ENCODE measurements around the gene LLGL2. TPM values are rescaled to one million over a fixed set of nuclear protein-coding genes. Genes with fewer than 3 reads are reported as not detected.
"Not testable (repeated sequence)": the region's sequence is repeated elsewhere in the genome, so short reads cannot be mapped to it uniquely, and the experiment has no call there.

Gene LLGL2
- total RNA-seq, 1 experiment from 2014 or later: 42.5 TPM

DNA sequence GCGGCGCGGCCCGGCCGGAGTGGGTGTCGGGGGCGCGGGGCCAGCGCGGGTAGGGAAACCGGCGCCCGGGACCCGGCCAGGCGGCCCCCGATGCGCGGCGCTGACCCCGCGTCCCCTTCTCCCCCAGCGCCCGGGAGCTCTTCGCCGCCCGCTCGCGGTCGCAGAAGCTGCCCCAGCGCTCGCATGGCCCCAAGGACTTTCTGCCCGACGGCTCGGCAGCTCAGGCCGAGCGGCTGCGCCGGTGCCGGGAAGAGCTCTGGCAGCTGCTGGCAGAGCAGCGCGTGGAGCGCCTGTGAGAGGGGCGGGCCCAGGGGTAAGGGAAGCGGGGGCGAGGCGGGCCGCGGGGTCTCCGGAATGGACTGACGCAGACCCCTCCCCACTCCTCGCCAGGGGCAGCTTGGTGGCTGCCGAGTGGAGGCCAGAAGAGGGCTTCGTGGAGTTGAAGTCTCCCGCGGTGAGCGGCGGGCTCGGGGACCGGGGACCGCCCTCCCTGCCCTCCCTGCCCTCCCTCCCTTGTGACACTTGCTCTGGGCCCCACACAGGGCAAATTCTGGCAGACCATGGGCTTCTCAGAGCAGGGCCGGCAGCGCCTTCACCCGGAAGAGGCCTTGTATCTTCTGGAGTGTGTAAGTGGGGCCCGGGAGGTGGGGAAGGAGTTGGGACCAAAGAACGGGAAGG is 8.7 kb upstream of the LLGL2 start:
- DNase-seq (ENCODE audit: low read depth): no peak
- in situ Hi-C loops (cut with HindIII; ENCODE audit: low pct_unique_long_range_greater_than_20kb, low sequenced_read_pairs): no loop called here

GRCh38 chr17:75517297-75517865 is 8.1 kb upstream of the LLGL2 start:
- in situ Hi-C loops (cut with HindIII; ENCODE audit: low pct_unique_long_range_greater_than_20kb, low sequenced_read_pairs): no loop called here
- no peak for DNase-seq (ENCODE audit: low read depth)

DNA sequence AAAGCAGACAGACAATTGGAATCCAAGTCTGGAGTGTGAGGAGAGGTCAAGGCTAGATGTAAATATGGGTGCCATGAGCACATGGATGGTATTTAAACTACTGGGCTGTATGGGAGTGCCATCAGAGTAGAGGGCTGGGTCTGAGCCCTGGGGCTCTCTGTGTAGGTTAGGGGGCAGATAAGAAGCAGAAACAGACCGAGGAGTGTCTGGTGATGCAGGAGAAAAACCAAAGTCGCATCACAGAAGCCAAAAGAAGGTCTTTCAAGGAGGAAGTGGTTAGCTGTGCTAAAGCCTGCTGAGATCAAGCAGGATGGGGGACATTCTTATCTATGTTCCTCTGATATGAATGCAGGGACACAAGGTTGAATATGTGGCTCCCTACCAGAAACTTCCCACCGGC is 7.3 kb upstream of the LLGL2 start:
- no peak for DNase-seq (ENCODE audit: low read depth)
- in situ Hi-C loops (cut with HindIII; ENCODE audit: low pct_unique_long_range_greater_than_20kb, low sequenced_read_pairs): no loop called here

GRCh38 chr17:75518983-75519537 is 6.4 kb upstream of the LLGL2 start:
- no peak for DNase-seq (ENCODE audit: low read depth)
- in situ Hi-C loops (cut with HindIII; ENCODE audit: low pct_unique_long_range_greater_than_20kb, low sequenced_read_pairs): no loop called here

GRCh38 chr17:75520413-75520812 is 5.1 kb upstream of the LLGL2 start:
- in situ Hi-C loops (cut with HindIII; ENCODE audit: low pct_unique_long_range_greater_than_20kb, low sequenced_read_pairs); DNase-seq (ENCODE audit: low read depth): not testable (repeated sequence)

- in situ Hi-C loops (cut with HindIII; ENCODE audit: low pct_unique_long_range_greater_than_20kb, low sequenced_read_pairs): no loop called here
Observed at GRCh38 chr17:75521290-75521689, 4.2 kb upstream of the LLGL2 start.

GRCh38 chr17:75521951-75522727 is 3.4 kb upstream of the LLGL2 start:
- no peak for DNase-seq (ENCODE audit: low read depth)
- in situ Hi-C loops (cut with HindIII; ENCODE audit: low pct_unique_long_range_greater_than_20kb, low sequenced_read_pairs): no loop called here

More at GRCh38 chr17:75521290-75521689, 4.2 kb upstream of the LLGL2 start:
- no peak for DNase-seq (ENCODE audit: low read depth)

DNA sequence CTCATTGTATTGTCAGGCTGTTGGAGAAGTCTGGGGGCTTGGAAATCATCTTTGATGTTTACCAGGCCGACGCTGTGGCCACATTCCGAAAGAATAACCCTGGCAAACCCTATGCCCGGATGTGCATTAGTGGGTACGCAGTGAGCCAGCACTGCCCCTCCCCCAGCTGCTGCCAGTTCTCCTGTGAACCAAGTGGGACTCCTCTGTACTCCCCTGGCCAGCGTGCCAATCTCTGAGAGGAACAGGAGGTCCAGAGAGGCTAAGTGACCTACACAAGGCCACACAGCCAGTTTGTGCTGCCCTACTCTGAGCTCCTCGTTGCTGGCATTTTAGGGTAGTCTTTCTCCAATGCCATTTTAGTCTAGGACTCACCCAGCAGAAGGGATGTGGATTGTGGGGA is 1.9 kb upstream of the LLGL2 start:
- in situ Hi-C loops (cut with HindIII; ENCODE audit: low pct_unique_long_range_greater_than_20kb, low sequenced_read_pairs): no loop called here
- DNase-seq (ENCODE audit: low read depth): no peak

DNA sequence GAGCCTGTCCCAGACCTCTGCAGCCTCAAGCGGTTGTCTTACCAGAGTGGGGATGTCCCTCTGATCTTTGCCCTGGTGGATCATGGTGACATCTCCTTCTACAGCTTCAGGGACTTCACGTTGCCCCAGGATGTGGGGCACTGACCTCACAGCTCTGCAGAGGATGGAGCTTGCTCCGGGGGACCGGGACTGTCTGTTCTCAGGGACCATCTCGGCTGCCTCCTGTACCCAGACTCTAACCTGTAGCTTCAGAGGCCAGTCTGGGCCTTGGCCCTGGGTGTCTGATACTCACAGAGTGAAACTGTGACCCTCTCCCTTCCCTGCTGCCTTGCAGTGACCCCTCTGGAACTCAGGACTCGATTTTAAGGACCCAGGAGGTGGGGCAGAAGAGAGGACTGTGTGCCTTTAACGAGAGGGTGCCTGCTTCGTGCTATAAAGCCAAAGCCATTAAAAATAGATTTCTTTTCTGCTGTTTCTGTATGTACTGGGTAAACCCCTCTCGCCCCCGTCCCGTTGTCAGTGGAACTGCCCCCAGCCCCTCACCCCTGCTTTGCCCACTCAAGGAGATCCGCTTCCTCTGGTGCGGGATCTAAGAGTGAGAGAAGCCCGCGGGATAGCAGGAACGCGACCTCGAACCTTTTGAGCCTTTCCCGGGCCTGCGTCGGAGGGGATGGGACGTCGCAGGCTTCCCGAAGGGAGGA is 1.1 kb upstream of the LLGL2 start:
- no peak for DNase-seq (ENCODE audit: low read depth)
- in situ Hi-C loops (cut with HindIII; ENCODE audit: low pct_unique_long_range_greater_than_20kb, low sequenced_read_pairs): no loop called here

DNA sequence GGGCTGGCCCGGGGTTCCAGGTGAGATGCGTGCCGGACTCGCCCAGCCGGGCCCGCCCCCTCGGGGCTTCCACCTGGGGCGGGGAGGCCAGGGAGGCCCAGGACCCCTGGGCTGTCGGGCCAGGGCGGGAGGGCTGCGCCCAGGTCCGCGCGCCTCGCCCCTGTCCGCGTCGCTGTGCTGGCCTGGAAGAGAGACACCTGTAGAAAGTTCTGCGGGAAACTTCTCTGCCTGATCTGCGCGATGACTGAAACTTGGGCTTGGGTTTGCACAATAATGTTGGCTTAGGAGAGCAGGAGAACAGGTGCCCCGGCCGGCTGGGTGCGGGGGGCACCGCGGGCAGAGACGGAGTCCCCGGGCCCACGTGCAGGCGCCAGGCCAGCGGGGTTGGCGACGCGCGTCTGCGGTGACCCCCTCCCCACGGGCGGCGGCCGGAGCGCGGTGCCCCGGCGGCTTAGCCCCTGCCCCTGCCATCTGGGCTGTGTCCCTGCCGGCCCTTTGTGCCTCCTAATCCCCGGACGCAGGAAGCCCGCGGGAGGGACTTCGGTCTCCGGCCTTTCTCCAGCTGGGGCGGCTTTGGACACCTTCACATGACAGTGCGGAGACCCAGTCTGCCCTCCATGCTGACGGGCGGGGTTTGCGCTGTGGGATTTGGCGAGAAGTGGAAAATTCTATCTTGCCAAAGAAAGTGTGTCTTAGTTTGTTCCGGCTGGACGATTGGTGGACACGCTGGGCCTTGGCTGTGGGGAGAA is 483 bp downstream of the LLGL2 start:
- in situ Hi-C loops (cut with HindIII; ENCODE audit: low pct_unique_long_range_greater_than_20kb, low sequenced_read_pairs): no loop called here
- DNase-seq (ENCODE audit: low read depth): no peak

- in situ Hi-C loops (cut with HindIII; ENCODE audit: low pct_unique_long_range_greater_than_20kb, low sequenced_read_pairs): no loop called here
- no peak for DNase-seq (ENCODE audit: low read depth)
Observed at GRCh38 chr17:75526555-75527270, 1.2 kb downstream of the LLGL2 start.

DNA sequence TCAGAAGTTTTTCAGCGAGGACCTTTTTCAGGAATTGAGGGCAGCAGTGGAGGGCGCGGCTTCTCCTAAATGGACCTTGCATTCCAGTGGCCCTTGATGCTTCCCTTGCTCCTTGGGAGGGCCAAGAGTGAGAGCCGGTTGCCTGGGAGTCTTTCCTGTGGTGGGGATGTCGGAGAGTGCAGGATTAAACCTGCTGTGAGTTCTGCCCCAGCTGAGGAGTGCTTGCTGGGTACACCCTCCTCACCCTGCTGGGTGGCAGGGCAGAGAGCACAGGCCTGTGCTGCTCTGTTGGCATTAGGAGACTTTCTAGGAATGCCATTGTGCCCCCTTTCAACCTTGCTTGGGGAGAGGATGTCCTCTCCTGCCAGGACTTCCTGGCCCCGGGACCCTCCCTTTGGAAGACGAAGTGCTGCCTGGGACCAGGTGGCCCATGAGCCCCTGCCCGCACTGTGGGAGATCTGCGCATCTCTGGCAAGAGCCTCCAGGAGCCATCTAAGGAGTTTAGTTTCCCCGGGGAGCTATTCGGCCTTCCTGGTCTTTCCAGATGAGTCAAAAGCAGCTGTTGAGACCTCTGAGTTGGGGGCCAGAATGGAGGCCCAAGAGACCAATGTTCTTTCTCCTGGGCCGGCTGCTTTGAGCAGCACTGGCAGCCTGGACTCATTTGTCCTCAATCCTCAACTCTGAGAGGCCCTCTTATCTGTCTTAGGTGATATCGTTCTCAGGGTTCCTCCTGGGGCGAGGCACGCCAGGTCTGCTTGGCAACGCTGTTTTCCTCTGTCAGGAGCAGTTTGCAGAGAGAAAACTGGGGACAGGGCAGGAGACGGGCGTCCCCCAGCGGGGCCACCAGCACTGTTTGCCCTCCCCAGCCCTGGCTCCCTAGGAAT is 5.6 kb downstream of the LLGL2 start:
- DNase-seq (ENCODE audit: low read depth): no peak
- in situ Hi-C loops (cut with HindIII; ENCODE audit: low pct_unique_long_range_greater_than_20kb, low sequenced_read_pairs): no loop called here

DNA sequence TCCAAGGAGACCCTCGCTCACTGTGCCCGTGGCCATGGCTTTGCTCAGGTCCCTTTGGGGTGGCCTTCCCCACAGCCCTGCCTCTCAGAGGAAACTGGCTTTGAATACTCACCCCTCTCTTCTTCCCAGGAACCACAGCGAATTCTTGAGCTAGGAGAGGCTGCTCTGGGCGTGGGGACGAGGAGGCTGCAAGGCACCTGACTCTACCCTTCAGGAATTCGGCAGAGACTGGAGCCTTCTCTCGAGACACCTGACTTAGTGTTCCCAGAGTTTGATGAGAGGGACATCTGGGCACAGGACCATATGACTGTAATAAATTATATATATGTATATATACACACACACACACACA is 6.2 kb downstream of the LLGL2 start:
- no peak for DNase-seq (ENCODE audit: low read depth)
- in situ Hi-C loops (cut with HindIII; ENCODE audit: low pct_unique_long_range_greater_than_20kb, low sequenced_read_pairs): no loop called here

- DNase-seq (ENCODE audit: low read depth): no peak
- in situ Hi-C loops (cut with HindIII; ENCODE audit: low pct_unique_long_range_greater_than_20kb, low sequenced_read_pairs): no loop called here
Observed at GRCh38 chr17:75535119-75535537, 9.6 kb downstream of the LLGL2 start.

DNA sequence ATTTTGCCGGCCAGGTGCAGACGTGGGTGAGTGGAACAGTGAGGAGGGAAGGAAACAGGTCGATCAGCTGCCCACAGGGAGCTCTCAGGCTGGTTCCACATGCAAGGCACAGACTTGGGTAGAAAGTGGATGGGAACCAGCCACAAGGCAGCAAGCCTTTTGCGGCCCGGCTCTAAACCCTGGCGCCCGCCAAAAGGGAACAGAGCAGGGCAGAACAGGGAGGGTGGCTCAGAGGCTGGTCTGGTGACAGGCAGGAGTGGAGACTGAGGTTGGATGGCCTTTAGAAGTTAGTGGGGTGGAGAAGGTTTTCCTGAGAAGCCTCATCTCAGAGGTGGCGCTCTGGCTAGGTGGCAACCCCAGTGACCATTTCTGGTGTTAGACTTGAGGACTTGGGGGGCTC is 10.4 kb downstream of the LLGL2 start:
- in situ Hi-C loops (cut with HindIII; ENCODE audit: low pct_unique_long_range_greater_than_20kb, low sequenced_read_pairs): no loop called here
- DNase-seq (ENCODE audit: low read depth): no peak

- in situ Hi-C loops (cut with HindIII; ENCODE audit: low pct_unique_long_range_greater_than_20kb, low sequenced_read_pairs): no loop called here
- DNase-seq (ENCODE audit: low read depth): no peak
Observed at GRCh38 chr17:75536366-75536765, 10.9 kb downstream of the LLGL2 start.

Data from Caki2 (cell line).